Spinal cord (tissue), 10 donors: ENCODE measurements around the gene KRTAP10-6. TPM values are rescaled to one million over a fixed set of nuclear protein-coding genes. Genes with fewer than 3 reads are reported as not detected.
"Not testable (repeated sequence)": the region's sequence is repeated elsewhere in the genome, so short reads cannot be mapped to it uniquely, and the experiment has no call there.

Experiments used
- DNase-seq, 6 donors: peaks; one replicate each; pipeline versions ENCODE4 v3.0.0 to v3.0.0-alpha.2; 2013 to 2015; ENCODE audit warnings: low spot score in 6 of 6, low read depth in 4 of 6
- H3K27ac ChIP-seq: one replicate; pipeline ENCODE4 v1.5.1; 2013; ENCODE audit warnings: low read depth, low read length, control low read depth
- H3K27me3 ChIP-seq: one replicate; pipeline ENCODE4 v1.6.1; 2013; ENCODE audit warnings: low read length; ENCODE audit not compliant: control insufficient read depth, insufficient read depth
- H3K36me3 ChIP-seq: one replicate; pipeline ENCODE4 v1.6.1; 2013; ENCODE audit warnings: low read length; ENCODE audit not compliant: control insufficient read depth, insufficient read depth
- H3K4me1 ChIP-seq: one replicate; pipeline ENCODE4 v1.6.1; 2013; ENCODE audit warnings: low read length; ENCODE audit not compliant: control insufficient read depth, insufficient read depth
- H3K4me3 ChIP-seq: one replicate; pipeline ENCODE4 v1.5.1; 2013; ENCODE audit warnings: low read depth, low read length, control low read depth
- H3K9me3 ChIP-seq: one replicate; pipeline ENCODE4 v1.6.1; 2013; ENCODE audit warnings: low read length; ENCODE audit not compliant: control insufficient read depth, insufficient read depth
- WGBS: methylation state at CpG from one replicate; pipeline ENCODE4 v1.1.5; 2013; ENCODE audit warnings: missing lambda C conversion rate; ENCODE audit not compliant: insufficient coverage; 5-methylcytosine and 5-hydroxymethylcytosine counted together
- long read RNA-seq, 4 donors: transcript quantifications; one replicate each; lab custom pipeline, GENCODE V29; 2026
- polyA plus RNA-seq, 2 donors: library from polyadenylated mRNA; unstranded; fragments of 120-200 nt; gene quantifications; one replicate each; pipeline ENCODE4 v1.2.1, GENCODE V29; 2013; ENCODE audit not compliant: insufficient read length in 2 of 2
- total RNA-seq, 2 donors: library from RNA; depleted of rRNA in 1 of 2; stranded (reverse); fragments of 120-200 nt in 1 of 2; fragments of >200 nt in 1 of 2; gene quantifications; one replicate each; pipeline versions ENCODE4 v1.2.3 to v1.2.4, GENCODE V29; 2013 to 2014
- donor health status: healthy.

The KRTAP10-6 gene, protein sequence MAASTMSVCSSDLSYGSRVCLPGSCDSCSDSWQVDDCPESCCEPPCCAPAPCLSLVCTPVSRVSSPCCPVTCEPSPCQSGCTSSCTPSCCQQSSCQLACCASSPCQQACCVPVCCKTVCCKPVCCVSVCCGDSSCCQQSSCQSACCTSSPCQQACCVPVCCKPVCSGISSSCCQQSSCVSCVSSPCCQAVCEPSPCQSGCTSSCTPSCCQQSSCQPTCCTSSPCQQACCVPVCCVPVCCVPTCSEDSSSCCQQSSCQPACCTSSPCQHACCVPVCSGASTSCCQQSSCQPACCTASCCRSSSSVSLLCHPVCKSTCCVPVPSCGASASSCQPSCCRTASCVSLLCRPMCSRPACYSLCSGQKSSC
- total RNA-seq, result not detected
- polyA plus RNA-seq, result not detected
- long read RNA-seq, donor 1, result 0 reads
- long read RNA-seq, donor 2, result 0 reads
- long read RNA-seq, donor 3, result 0 reads
- long read RNA-seq, donor 4, result 0 reads

DNA sequence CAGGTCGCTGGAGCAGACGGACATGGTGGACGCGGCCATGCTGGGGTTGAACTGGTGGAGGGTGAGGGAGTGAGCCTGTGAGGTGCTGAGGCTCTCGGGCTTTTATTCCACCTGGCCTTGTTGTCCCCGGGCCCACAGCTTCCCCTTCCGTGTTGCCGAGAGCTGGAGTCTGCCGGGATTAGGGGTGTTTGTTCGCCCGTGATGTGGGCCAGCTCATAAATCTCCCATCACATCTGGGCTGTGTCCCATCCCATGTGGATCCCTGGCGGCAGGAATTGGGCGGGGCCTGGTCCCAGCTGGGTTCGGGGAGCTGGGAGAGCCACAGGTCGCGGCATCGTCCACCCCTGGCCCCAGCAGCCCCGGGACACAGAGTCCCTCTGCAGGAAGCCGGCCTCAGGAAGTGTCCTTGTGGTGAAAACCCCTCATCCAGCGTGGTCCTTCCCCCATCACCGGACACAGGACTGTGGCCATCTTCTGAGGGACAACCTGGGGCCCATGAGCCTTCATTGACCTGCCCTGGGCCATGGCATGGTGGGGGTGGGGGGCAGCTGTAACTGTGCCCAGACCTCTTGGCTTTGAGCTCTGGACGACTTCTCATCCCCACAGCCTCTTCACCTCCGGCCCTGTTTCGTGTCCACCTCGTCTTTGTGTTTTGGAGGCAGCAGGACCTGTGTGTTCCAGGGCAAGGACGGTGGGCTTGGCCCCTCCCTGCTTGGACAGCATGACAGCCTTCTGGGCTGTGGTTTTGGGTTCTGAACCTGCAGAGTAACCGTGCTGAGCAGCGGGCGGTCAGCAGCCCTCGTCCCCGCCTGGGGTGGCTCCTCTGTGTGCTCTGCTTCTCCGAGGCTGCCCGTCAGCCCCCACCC is at the start of gene KRTAP10-6:
KRTAP10-6 (minus strand) TSS at position 60 of the 866 bp plus-strand sequence; CDS start at position 39, 21 bp downstream.
- H3K4me3 ChIP-seq, result no peak within 1 kb of the TSS
- H3K9me3 ChIP-seq, result no peaks in the 10 kb centered on the region
- H3K27me3 ChIP-seq, result no peaks in the 10 kb centered on the region
- H3K36me3 ChIP-seq, result no peaks in the 10 kb centered on the region
- DNase-seq, result no peak
- no peak within 1 kb of the TSS for H3K27ac ChIP-seq
- 66% methylated on average over 29 of the region's 33 CpGs for WGBS
- peaks cover 6% of the 10 kb centered on the region for H3K4me1 ChIP-seq

DNA sequence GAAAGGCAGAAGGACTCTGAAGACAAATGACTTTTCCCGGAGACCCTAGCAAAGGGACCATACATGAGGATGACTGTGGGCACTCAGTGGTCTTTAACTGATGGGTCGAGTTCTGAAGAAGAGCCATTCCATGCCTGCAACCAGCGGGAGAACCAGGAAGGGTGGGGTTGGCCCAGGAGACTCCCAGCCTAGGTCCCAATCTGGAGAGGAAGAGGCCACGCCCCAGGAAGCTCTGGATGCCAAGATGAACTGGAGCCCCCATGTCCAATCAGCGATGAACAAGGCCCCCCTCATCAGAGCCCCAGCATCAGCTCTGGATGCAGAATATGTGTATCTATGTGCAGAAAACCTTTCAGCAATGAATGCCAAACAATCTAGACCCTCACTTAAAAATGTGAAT is 48.5 kb upstream of the KRTAP10-6 start:
- peaks cover 8% of the 10 kb centered on the region for H3K4me1 ChIP-seq
- WGBS, result 83% methylated on average over 4 of the region's 5 CpGs

DNA sequence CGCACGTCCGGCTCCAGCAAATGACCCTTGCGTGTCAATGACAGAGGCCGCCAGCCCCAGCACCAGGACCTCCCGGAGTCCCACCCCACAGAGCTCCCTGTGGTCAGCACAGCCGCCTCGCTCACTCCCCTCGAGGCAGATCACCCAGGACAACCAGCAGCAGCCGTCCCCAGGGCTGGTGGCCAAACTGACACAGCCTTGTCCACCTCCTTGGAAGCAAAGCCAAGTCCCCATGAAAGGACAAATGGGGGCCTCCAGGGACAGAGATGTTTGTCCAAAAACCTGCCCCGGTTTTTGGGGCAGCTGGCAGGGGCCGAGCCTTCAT is 47.0 kb upstream of the KRTAP10-6 start:
- Histone ChIP-seq H3K36me3 (no peaks in the 10 kb centered on the region), H3K27ac (no peak overlapping the region), H3K4me3 (no peak overlapping the region), H3K27me3 (no peaks in the 10 kb centered on the region), H3K4me1 (peaks cover 8% of the 10 kb centered on the region), H3K9me3 (peaks cover 5% of the 10 kb centered on the region)
- no peak for DNase-seq
- WGBS, result 89% methylated on average over 12 of the region's 12 CpGs

More for the DNA sequence above, 48.5 kb upstream of the KRTAP10-6 start:
- no peak overlapping the region for H3K4me3 ChIP-seq
- no peaks in the 10 kb centered on the region for H3K36me3 ChIP-seq
- H3K27me3 ChIP-seq, result no peaks in the 10 kb centered on the region
- DNase-seq, result no peak
- H3K9me3 ChIP-seq, result peaks cover 7% of the 10 kb centered on the region
- no peak overlapping the region for H3K27ac ChIP-seq

DNA sequence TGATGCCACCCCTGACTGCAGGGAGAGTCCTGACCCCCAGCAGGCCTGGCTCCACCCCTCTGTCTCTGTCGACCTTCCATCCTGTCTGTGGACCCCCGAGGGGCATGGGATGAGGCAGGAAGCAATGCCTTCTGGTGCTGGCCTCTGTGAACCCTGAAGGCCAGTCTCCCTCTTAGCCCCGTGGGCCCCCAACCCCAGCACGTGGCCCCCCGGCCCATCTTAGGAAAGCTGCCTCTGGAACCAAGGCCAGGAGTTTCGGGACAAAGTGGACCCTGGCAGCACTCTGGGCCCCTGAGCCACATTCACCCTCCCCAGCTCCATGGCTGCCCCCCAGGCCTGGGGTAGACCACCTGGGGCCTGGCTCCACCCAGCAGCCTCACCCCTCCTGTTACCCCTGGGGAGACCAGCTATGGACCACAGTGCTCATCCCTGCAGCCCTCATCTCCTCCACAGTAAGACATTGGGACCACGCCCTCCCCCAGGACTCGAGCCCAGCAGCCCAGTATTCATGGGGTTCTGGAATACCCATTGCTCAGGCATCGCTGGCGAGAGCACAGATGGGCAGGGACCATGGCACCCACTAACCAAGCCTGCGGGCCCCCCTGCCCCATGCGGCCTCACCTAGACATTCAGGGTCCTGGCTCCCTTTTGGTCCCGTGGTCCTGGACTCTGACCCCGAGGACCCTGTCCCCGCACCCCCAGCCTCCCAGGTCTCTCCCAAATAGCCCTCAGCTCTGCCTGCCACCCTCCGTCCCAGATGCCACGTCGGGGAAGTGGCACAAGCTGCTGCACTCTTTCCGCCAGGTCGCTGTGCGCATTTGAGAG is 46.4 kb upstream of the KRTAP10-6 start:
- H3K27me3 ChIP-seq, DNase-seq: not testable (repeated sequence)
- WGBS, result 90% methylated on average over 15 of the region's 21 CpGs

DNA sequence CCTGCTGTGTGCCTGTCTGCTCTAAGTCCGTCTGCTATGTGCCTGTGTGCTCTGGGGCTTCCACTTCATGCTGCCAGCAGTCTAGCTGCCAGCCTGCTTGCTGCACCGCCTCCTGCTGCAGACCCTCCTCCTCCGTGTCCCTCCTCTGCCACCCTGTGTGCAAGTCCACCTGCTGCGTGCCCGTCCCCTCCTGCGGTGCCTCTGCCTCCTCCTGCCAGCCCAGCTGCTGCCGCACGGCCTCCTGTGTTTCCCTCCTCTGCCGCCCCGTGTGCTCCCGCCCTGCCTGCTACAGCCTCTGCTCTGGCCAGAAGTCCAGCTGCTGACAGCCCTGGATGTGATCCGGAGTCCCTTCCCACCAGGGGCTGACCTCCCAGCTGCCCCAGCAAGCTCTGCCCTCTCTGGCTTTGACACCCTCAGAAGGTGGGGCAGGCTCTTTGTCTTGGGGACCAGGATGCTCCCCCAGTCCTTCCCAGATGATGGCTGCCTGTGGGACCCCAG is 45.6 kb upstream of the KRTAP10-6 start:
- H3K9me3 ChIP-seq, H3K27me3 ChIP-seq, H3K36me3 ChIP-seq, H3K27ac ChIP-seq, H3K4me3 ChIP-seq, DNase-seq, H3K4me1 ChIP-seq: not testable (repeated sequence)
- WGBS, result 58% methylated on average over 3 of the region's 12 CpGs

More for the DNA sequence above, 46.4 kb upstream of the KRTAP10-6 start:
- not testable (repeated sequence) for H3K36me3 ChIP-seq, H3K4me3 ChIP-seq, H3K4me1 ChIP-seq, H3K27ac ChIP-seq, H3K9me3 ChIP-seq

DNA sequence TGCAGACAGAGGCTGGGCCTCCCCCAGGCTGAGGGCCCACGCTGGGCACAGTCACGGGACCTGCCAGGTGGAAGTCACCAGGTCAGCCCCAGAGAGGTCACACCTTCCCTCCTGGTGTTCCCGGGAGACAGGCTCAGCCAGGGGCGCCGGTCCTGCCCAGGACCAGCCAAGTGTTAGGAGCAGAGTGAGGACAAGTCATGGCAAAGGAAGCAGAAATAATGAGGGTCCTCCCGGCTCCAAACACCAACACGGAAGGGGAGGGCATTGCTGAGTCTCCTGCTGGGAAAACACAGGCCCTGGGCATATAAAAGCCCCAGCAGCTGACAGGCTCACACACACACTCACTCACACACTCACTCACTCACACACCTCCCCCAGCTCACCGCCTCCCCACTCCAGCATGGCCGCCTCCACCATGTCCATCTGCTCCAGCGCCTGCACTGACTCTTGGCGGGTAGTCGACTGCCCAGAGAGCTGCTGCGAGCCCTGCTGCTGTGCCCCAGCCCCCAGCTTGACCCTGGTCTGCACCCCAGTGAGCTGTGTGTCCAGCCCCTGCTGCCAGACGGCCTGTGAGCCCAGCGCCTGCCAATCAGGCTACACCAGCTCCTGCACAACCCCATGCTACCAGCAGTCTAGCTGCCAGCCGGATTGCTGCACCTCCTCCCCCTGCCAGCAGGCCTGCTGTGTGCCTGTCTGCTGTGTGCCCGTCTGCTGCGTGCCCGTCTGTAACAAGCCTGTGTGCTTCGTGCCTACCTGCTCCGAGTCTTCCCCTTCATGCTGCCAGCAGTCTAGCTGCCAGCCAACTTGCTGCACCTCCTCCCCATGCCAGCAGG is 44.9 kb upstream of the KRTAP10-6 start, which contains the start of gene KRTAP10-10:
KRTAP10-10 (plus strand) TSS at position 339 of the 833 bp plus-strand sequence; CDS start at position 401, 62 bp downstream.
- WGBS, result 34% methylated on average over 18 of the region's 21 CpGs
- Histone ChIP-seq H3K4me3 (no peak within 1 kb of the TSS), H3K27me3 (no peaks in the 10 kb centered on the region), H3K27ac (no peak within 1 kb of the TSS), H3K36me3 (no peaks in the 10 kb centered on the region), H3K4me1 (peaks cover 8% of the 10 kb centered on the region), H3K9me3 (peaks cover 2% of the 10 kb centered on the region)
- DNase-seq, result no peak

DNA sequence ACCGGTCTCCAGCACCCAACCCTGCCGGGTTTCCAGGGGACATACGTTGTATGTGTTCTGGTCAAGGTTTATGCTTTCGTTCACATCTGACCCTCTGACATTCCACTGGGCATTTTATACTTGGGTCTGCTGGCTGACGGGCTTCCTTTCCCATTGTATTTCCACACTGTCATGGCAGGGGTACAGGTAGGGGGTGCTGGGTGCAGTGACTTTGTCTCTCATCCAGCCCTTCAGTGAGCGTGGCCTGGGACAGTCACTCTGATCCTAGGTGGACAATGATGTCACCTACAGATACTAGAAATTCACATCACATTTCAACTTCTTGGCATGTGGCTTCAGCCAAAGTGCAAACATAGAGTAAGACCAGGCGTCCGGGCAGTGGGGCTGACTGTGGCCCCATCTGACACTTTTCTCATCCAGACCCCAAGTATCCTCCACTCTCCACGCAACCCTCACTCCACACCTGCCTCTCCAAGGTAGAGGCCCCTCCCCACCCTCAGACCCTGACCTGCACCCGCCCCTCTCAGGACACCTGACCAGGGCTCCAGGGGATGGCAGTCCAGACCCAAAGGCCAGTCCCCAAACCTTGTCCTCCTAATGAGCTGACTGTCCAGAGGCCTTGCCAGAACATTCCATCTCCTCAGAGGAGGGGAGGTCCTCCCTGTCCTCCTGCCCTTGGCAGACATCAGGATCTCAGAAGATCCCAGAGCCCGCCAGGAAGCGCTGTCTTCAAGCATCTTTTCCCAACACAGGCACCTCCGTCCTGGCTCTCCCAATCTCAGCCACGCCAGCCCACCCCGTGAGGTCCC is 44.1 kb upstream of the KRTAP10-6 start:
- Histone ChIP-seq H3K27me3 (no peaks in the 10 kb centered on the region), H3K4me3 (no peak overlapping the region), H3K27ac (no peak overlapping the region), H3K36me3 (no peaks in the 10 kb centered on the region), H3K9me3 (peaks cover 6% of the 10 kb centered on the region), H3K4me1 (peaks cover 8% of the 10 kb centered on the region)
- DNase-seq, result no peak
- WGBS, result 85% methylated on average over 12 of the region's 15 CpGs

DNA sequence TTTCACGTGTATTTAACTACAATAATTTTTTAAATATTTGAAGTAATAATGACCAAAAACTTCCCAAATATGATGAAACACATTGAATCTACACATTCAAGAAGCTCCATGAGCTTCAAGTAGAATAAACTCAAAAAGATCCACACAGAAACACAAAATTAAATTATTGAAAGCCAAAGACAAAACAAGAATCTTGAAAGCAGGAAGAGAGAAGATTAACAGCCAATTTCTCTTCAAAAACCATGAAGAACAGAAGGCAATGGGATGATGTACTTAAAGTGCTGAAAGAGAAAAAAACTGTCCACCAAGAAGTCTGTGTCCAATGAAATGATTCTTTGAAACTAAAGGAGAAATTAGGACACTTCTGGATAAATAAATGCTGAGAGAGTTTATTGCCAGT is 39.8 kb upstream of the KRTAP10-6 start:
- H3K27me3 ChIP-seq, result no peaks in the 10 kb centered on the region
- H3K4me3 ChIP-seq, result no peak overlapping the region
- DNase-seq, result no peak
- H3K9me3 ChIP-seq, result peaks cover 7% of the 10 kb centered on the region
- no peak overlapping the region for H3K27ac ChIP-seq
- no CpG with 5 or more reads among the region's 1 CpG for WGBS
- H3K4me1 ChIP-seq, result peaks cover 5% of the 10 kb centered on the region
- no peaks in the 10 kb centered on the region for H3K36me3 ChIP-seq
